LNCaP clone FGC (cell line): Measurements from ENCODE around the gene RNF208.

Experiments
- DNase-seq: peaks from one replicate; pipeline ENCODE4 v3.0.0-alpha.2; 2011; ENCODE audit warnings: low read depth
- H3K4me3 ChIP-seq: 2 replicates; pipeline ENCODE4 v1.5.1; 2011; ENCODE audit warnings: mild to moderate bottlenecking, low read depth, low read length, control low read depth
- CTCF ChIP-seq: IDR thresholded peaks from 2 replicates; pipeline ENCODE4 v1.5.1; 2012; ENCODE audit warnings: mild to moderate bottlenecking; ENCODE audit not compliant: control insufficient read depth, insufficient read depth; ENCODE audit errors: extremely low read depth

The RNF208 gene

GRCh38 chr9:137213160-137214060 lies 8.6 kb downstream of the RNF208 start:
- no peak for TF ChIP-seq CTCF
- H3K4me3 ChIP-seq: no peak overlapping the region
- no peak for DNase-seq

GRCh38 chr9:137212520-137212919 lies 9.5 kb downstream of the RNF208 start:
- TF ChIP-seq CTCF: no peak
- no peak for DNase-seq
- H3K4me3 ChIP-seq: no peak overlapping the region

- no peak for DNase-seq
- no peak for TF ChIP-seq CTCF
- H3K4me3 ChIP-seq: no peak overlapping the region
Measured at GRCh38 chr9:137211532-137211931, 10.5 kb downstream of the RNF208 start.

GRCh38 chr9:137206602-137207001 lies 15.4 kb downstream of the RNF208 start:
- H3K4me3 ChIP-seq: peak overlapping the region; percentile 85
- no peak for TF ChIP-seq CTCF
- DNase-seq: no peak

- H3K4me3 ChIP-seq: peak within 1 kb of the TSS; percentile 85
- no peak for TF ChIP-seq CTCF
- no peak for DNase-seq
Measured at GRCh38 chr9:137205126-137206069, 16.6 kb downstream of the RNF208 start, which contains the start of the genes NDOR1 and TMEM203. Gene NDOR1 (plus strand): TSS chr9:137205700. CDS start chr9:137205778, 78 bp downstream. Gene TMEM203 (minus strand): TSS chr9:137205648. CDS start chr9:137205414, 234 bp downstream.

GRCh38 chr9:137204731-137205125 lies 17.3 kb downstream of the RNF208 start:
- no peak for DNase-seq
- peak overlapping the region; percentile 85 for H3K4me3 ChIP-seq
- no peak for TF ChIP-seq CTCF
